SK-N-SH treated with all-trans-retinoic acid at 6 μM for 48 hours (cell line): ENCODE results near the gene TMEM132A.

Experiments used
- BACH2 ChIP-seq: fragments of 250-450 bp; sonication (Bioruptor Pico); IDR thresholded peaks from 2 replicates; pipeline ENCODE4 v1.9.0; 2021; ENCODE audit warnings: mild to moderate bottlenecking, borderline replicate concordance
- CREB5 ChIP-seq: fragments of 250-450 bp; sonication (Bioruptor Pico); IDR thresholded peaks from 2 replicates; pipeline ENCODE4 v1.5.1; 2020; ENCODE audit warnings: low read depth, mild to moderate bottlenecking, moderate library complexity
- CSDC2 ChIP-seq: fragments of 250-450 bp; sonication (Bioruptor Pico); IDR thresholded peaks from 2 replicates; pipeline ENCODE4 v1.5.0; 2020; ENCODE audit warnings: mild to moderate bottlenecking, moderate library complexity
- OSR1 ChIP-seq: fragments of 250-450 bp; sonication (Bioruptor Pico); IDR thresholded peaks from 2 replicates; pipeline ENCODE4 v1.8.0; 2022; ENCODE audit warnings: moderate library complexity, mild to moderate bottlenecking, inconsistent platforms
- PATZ1 ChIP-seq: fragments of 250-450 bp; sonication (Bioruptor Pico); IDR thresholded peaks from 2 replicates; pipeline ENCODE4 v1.8.0; 2020; ENCODE audit warnings: mild to moderate bottlenecking, moderate library complexity, borderline replicate concordance
- ZNF70 ChIP-seq: fragments of 450-650 bp; formaldehyde crosslinking; IDR thresholded peaks from 2 replicates; pipeline ENCODE4 v1.5.0; 2020; ENCODE audit warnings: mild to moderate bottlenecking, moderate library complexity

- no peak for TF ChIP-seq ZNF70 (CRISPR knock-in tag)
- no peak for TF ChIP-seq PATZ1 (CRISPR knock-in tag)
- TF ChIP-seq OSR1 (CRISPR knock-in tag) = no peak
- no peak for TF ChIP-seq CREB5 (CRISPR knock-in tag)
- TF ChIP-seq BACH2 (CRISPR knock-in tag) = no peak
- no peak for TF ChIP-seq CSDC2 (CRISPR knock-in tag)
These were observed 4.9 kb upstream of the TMEM132A start for GRCh38 chr11:60919320-60919719.
